Putamen (tissue), 1 donor: ENCODE results near the gene ENTPD8.
"Not testable (repeated sequence)": the region's sequence is repeated elsewhere in the genome, so short reads cannot be mapped to it uniquely, and the experiment has no call there.

Source experiments
- DNase-seq: peaks from one replicate; pipeline ENCODE4 v3.0.0-alpha.2; 2016; ENCODE audit warnings: low spot score

Gene ENTPD8

DNA sequence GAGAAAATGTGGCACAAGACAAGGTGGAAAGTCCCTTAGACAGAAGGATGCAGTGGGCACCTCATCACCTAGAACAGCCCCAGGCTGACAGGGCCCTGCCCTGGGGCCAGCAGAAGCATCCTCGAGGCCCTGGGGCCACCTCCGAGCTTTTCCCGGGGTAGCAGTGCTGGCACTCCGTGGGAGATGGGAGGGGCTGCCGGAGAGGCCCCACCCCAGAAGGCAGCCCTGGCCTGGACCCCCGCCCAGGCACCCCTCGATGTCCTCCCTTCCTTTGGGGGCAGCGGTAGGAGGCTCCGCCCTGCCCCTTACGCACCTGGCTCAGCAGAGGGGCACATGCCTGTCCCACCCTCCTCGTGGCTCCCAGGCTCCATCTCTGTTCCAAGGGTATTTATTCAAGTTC, 35.7 kb upstream of the ENTPD8 start:
- DNase-seq = no peak

DNA sequence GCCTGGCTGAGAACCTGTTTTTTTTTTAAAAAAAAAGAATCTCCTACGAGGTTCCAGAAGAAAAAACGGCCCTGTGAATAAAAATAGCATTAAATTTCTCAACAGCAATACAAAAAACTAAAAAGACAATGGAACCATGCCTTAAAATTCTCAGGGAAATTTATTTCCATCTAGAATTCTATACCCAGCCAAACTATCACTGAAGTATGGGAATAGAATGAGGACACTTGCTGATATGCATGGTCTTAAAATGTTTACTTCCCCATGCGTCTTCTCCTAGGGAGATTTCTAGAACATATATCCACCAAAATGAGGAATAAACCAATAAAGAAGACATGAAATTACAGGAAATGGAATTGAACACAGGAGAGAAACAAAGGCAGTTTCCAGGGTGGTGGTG, 34.5 kb upstream of the ENTPD8 start:
- no peak for DNase-seq

DNA sequence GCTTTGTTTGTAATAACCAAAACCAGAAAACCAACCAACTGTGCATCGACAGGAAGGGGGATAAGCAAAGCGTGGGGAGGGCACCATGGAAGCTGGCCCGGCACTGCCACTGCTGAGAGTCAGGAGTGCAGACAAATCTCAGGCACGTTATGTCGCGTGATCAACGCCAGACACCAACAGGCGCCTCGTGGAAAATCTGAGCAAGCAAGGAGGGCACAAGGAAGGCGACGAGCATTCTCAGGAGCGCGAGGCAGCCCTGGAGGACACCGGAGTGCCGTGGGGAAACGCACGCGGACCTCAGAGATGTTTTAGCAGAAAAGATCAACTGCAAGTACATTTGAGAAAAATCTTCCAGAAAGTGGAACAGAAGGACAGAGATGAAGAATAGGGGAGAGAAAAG, 33.1 kb upstream of the ENTPD8 start:
- DNase-seq = no peak

DNA sequence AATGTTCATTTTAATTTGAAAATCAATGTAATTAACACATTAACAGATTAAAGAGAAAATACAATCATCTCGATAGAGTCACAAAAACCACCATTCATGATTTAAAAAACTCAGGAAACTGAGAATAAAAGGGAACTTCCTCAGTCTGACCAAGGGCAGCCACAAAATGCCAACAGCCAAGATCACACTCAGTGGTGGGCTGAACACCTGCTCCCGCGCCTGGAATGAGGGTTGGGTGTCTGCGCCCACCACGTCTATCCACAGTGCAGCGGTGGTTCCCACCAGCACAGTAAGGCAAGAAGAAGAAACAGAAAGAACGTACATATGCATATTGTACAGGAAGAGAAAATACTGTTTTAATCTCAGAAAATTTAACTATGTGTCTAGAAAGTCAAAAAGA, 29.6 kb upstream of the ENTPD8 start:
- DNase-seq = no peak

DNA sequence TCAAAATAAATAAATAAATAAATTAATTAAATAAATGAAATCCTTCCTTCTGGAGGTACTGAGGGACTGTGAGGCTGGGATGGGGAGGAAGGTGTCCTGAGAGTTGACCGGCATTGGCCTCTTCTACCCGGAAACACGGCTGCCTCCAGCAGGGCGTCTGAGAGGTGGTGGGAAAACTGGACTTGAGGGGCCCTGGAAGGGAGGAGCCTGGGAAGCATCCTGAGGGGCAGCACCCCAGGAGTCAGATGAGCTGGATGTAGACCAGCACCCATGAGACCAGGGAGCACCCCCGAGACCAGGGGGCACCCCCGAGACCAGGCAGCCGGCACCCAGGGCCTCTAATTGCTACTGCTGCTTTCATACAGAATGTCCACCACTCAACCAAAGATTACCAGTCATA, 26.7 kb upstream of the ENTPD8 start:
- no peak for DNase-seq

DNA sequence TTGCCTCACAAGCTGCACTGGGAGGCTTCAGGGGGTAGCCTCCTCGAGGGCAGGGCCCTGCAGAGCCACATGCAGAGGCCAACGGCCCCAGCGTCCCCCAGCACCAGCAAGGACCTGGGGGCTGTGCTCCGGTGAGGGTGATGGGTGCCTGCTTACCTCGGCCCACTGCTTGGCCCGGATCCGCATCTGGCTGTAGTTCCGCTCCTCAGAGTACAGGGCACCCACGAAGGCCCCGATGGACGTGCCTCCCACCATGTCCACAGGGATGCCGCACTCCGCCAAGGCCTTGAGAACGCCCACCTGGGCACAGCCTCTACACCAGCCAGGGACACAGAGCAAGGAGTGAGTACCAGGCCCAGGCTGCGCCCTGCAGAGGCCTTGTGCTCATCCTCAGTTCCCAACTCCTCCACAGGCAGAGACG, 26.0 kb upstream of the ENTPD8 start:
- DNase-seq = no peak

DNA sequence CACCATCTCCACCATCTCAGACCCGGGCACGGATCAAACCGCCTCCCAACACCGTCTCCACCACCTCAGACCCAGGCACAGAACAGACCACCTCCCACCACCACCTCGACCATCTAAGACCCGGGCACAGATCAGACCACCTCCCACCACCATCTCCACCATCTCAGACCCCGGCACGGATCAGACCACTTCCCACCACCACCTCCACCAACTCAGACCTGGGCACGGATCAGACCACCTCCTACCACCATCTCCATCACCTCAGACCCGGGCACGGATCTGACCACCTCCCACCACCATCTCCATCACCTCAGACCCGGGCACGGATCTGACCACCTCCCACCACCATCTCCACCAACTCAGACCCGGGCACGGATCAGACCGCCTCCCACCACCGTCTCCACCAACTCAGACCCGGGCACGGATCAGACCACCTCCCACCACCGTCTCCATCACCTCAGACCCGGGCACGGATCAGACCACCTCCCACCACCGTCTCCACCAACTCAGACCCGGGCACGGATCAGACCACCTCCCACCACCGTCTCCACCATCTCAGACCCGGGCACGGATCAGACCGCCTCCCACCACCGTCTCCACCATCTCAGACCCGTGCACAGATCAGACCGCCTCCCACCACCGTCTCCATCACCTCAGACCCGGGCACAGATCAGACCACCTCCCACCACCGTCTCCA, 25.4 kb upstream of the ENTPD8 start:
- DNase-seq = not testable (repeated sequence)

DNA sequence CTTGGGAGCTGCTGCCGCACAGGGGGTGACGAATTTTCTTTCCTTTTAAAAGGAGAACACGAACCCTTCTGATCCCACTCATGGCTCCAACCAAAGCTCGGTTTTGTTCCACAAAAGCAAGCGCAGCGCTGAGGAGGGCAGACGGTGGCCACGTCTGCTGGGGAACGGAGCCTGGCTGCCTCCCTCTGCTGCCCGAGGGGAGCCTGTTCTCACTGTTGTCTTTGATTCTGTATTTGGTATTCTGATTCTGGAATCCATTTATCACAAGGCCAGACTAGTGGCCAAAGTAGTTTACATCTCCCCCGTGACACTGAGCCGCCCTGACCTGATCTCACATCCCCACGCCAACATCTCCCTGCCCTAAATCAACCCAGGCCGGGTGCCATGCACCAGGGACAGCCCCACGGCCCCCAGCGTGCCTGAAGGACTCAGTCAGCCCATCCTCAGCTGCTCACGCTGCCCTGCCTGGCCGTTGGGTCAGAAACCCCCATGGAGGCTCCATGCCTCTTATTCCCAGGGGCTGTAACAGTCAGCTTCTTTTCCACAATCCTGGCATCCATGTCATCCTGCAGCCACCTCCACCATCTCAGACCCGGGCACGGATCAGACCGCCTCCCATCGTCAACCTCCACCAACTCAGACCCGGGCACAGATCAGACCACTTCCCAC, 24.7 kb upstream of the ENTPD8 start:
- no peak for DNase-seq

DNA sequence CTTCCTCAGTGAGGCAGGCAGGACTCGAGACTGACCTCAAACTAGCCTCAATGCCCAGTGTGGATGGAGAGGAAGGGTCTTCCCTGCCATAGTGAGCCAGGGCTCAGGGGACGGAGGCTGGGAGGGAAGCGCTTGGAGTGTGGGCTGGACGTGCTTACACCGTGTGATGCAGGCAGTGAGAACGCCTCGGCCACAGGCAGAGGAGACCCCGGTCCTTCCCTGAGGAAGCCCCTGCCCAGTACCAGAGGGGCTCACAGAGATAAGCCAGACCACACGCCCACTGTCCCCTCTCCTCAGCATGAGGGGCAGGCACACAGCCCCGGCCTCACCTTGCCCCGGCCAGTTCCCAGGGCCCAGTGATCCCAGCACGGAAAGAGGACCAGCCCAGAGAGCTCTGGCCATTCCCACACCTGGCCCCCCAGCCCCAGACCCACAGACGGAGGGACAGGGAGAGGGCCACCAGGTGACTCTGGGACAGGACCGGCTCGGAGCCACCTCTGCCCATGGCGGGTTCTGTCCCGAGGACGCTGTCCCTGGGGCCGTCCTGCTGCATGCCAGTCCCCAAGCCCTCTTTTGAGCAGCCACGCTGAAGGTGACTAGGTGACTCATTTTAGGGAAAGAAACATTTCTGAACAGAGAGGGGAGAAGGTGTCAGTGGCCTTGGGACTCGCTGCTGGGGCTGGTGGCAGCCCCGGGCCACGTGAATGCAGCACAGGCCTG, 24.0 kb upstream of the ENTPD8 start:
- DNase-seq = no peak

DNA sequence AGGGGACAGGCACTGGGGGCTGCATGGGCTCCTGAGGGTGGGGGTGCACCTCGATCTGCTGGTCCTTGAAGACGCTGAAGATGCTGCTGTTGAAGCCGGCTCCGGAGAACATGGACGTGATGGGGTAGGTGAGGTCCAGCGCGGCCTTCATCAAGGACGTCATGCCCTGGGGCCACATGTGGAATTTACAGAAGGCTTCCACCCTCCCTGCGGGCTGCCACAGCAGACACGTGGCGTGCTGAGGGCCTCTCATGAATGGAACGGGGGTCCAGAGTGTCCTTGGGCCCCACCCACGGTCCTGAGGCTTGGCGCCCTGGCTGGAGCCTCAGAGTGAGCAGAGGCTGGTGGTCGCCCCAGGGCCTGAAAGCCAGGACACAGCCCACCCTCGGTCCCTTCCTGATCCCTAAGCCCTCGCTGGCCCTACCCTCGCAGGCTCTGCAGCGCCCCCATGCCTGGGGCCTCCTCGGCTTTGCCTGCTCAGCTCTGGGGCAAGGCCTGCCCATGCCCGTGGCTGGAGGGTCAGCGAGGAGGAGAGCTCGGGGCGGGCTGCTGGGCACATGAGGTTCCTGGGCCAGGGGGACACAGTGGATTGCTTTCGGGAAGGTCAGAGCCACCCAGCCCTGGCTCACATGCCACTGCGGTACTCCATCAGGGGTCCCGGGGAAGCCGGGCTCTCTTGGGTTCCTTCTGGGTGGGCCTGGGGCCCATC, 23.3 kb upstream of the ENTPD8 start:
- no peak for DNase-seq

DNA sequence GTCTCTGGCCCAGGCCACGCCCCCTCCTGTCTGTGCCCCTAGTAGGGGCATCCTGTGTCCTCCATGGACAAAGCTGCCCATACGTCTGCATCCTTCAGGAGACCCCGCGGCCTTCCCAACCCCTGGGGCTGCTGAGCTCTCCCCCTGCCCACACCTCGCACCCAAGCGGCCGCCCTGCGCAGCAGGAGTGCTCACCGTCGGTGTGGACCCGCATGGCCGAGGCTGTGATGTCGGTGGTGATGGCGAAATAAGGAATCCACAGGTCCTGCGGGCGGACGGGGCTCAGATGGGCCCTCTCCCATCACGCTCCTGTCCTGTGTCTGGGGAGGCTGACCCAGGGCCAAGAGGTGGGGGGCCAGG, 22.8 kb upstream of the ENTPD8 start:
- DNase-seq = no peak

DNA sequence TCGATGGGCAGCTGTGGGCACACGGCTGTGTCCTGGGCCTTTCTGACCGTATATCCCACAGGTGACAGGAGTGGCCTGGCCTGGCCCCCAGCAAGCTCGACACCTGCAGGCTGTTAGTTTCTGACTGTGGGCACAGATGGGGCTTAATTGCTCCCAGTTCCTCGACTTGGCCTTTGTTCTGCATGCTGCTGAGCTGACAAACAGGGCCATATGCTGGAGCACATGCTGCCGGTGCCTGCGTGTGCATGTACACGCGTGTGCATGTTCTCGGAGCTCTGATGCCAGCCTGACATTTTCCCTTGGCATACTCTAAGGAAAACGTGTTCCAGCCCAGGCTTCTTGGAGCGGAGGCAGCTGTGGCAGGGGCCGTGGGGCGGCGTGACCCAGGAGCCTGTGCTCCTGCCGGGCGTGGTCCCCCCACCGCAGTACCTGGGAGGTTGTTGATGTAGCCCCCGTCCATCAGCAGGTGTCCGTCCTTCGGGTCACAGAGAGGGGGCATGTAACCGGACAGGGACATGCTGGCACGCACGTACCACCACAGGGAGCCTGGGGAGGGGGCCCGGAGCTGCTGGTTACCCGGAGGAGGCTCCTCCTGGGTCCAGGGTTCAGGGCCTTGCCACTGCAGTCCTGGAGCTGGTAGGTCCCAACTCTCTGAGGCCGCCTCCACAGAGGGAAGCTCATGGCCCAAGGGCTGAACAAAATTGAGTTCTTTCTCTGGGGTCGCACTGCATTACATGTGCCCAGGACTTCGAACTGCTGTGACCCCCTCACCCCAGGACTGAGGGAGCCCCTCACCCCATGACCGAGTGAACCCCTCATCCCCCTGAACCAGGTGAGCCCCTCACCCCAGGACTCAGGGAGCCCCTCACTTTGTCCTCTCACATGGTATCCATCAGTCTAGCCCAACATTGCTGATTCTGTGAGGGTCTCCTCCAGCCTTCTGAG, 22.1 kb upstream of the ENTPD8 start:
- DNase-seq = no peak

DNA sequence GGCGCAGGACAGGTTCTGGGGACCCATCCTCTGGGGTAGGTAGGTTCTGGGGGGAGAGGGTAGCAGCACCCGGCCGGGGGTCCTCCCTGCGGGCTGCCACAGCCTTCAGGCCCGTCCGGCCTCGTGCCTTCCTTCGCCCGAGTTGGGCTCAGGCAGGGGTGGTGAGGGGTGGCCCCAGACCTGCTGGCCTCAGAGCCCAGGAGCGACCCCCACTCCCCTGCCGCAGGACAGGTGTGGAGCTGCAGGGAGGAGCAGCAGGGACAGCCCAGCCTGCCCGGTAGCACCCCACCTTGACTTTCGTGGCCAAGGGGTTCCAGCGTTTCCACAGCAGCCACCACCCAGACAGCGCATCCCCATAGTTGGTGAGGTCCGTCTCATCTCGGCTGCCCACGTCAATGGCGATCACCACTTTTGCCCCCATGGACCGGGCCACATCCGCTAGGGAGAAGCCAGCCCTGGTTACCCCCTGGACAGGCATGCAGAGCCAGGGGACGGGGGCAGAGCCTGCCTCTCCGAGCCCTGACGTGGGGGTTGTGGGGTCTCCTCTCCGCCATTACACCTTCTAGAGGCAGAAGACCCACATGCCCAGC, 21.3 kb upstream of the ENTPD8 start:
- DNase-seq = no peak

DNA sequence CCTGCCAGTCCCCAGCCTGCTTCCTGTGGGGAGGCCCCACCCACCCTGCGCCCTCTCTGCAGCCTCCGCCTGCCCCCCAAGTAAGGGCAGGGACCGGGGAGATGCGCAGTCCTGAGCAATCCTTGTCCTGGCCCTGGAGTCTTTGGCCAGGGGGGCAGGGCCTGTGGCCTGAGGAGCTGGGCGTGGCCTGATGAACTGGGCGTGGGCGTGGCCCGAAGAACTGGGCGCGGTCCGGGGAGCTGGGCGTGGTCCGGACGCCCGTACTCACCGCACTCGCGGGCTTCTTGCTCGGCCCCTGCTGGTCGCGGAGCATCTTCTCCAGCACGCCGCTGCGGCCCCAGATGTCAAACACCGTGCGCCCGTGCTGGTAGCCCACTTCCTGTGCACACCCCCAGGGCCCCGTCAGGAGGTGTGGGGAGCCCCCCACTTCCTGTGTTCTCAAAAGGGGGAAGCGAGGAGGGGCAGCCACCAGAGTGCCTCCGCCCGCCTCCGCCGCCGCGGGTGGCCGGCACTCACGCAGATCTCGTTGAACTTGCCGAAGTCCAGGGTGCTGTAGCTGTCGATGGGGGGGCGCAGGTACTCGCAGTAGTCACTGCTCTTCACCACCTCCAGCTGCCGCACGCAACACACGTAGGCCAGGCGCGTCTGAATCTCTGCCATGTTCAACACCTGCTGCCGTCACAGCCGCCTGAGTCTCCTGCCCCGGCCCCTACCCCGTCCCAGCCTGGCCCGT, 20.7 kb upstream of the ENTPD8 start:
- DNase-seq = no peak

DNA sequence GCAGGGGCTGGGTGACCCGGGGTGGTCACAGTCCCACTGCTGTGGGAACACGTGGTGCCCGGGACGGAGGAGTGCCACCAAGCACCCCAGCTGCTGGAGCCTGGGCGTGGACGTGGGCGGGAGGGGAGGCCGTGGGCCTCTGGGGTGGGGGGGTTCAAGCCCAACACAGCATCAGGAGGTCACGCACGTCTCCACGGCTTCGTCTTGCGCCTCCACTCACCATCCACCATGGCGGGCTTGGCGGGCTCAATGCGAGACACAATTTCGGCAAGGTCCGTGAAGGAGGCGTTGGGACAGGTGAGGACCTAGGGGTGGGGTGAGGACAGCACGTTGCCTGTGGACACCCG, 20.1 kb upstream of the ENTPD8 start:
- no peak for DNase-seq

DNA sequence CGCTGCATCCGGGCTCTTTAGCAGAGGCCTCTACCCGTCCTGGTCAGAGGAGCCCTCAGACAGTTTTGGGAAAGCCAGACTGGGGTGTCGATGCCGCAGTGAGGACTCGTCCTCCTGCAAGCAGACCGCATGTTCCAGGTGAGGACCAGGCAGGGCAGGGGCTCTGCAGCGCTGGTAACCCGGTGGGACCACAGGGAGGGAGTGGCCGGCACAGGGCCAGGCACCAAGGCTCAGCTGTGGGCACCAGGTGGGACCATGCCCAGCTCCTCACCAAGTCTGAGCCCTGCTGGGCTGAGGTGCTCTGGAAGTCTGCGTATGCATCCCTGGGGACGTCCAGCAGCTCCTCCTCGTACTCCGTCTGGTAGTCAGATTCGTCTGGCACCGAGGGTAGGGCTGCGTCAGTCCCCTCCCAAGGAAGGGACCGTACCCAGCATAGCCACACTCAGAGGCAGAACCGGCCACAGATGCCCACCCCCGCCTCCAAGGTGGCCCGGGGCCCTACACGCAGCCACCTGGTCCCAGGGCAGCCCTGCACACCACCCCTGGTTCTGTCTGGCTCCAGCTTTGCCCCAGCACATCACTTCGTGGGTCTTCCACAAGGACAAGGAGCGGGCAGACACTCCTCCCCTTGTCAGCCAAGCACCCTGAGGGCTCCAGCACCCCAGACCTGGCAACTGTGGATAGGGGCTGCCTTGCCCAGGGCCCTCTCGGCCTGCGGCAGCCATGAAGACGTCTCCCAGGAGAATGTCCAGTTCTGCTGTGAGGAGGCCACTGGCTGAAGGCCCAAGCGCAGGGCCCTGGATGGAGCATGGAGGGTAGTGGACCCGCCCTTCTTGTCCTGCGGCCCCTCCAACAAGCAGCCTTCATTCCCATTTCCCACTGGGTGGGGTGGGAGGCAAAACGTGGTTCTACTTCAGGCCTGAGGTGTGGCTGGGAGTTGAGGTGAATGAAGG, 19.5 kb upstream of the ENTPD8 start:
- no peak for DNase-seq

DNA sequence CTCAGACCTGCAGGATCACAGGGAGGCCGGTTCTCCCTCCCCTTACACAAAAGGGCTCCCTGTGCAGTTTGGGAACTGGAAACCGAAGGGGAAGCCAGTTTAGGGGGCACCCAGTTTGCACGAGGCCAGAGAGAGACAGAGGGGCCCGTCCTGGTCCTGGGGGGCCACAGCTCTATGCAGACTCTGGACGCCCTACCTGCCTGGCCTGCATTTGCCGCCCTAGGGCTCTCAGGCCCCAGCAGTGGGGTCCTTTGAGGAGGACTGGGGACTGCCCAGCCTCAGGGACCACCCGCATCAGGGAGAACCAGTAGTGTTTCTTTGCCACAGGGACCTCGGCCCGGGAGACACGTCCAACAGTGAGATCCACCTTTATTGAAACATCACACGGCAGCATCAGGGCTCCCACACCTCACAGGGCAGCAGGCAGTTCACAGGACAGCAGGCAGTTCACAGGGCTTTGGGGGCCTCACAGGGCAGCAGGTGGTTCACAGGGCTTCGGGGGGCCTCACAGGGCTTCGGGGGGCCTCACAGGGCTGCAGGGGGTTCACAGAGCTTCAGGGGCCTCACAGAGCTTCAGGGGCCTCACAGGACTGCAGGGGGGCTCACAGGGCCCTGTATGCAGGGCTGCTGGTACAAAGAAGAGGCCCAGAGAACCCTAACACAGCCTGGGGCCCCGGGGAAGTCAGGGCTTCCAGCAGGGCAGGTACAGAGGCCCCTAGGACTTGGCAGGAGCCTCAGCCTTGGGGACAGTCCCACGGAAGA, 18.6 kb upstream of the ENTPD8 start:
- no peak for DNase-seq

DNA sequence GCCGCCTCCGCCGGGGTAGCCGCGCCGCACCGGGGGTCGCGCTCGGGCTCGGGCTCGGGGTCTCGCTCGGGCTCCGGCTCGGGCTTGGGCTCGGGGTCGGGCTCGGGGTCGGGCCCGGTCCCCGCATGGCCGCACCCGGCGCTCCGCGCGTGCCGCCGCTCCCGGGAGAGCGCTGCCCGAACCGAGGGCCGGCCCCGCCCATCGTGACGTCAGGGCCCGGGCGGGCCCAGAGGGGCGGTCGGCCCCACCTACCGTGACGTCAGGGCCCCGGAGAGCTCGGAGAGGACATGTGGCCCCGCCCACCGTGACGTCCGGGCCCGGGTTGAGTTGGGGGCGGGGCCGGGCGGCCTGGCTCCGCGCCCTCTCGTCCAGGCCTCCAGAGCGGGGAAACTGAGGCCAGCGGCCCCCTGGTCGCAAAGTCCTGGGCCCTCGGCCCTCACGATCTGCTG, 18.0 kb upstream of the ENTPD8 start, which contains the start of gene NSMF:
Gene NSMF, minus strand, starts transcription at position 183 of the 449 bp plus-strand sequence. CDS start 232 bp downstream, outside the sequence.
- DNase-seq = peak; percentile 94
